ENCODE measurements around the gene SNORC. TPM values are rescaled to one million over a fixed set of nuclear protein-coding genes. Genes with fewer than 3 reads are reported as not detected.

The SNORC gene
- total and polyA plus RNA-seq, 5 experiments from 2014 or later = 4.0 to 4.7 TPM; not detected in 3

Other genes starting within 250 kb of the SNORC start
- 1 to 10 TPM; 4.3 to 5.1 TPM for gene EFHD1, start 236.7 kb upstream of the SNORC start, total RNA-seq
- 1 to 10 TPM; 2.5 to 6.9 (median 2.9) TPM for gene EFHD1, start 236.7 kb upstream of the SNORC start, polyA plus RNA-seq
- gene GIGYF2, start 172.9 kb upstream of the SNORC start, total RNA-seq = 10 to 100 TPM; 83.3 to 86.5 TPM
- 10 to 100 TPM; 18.1 to 31.1 (median 24.3) TPM for gene GIGYF2, start 172.9 kb upstream of the SNORC start, polyA plus RNA-seq
- not detected for gene KCNJ13, start 93.7 kb upstream of the SNORC start, total RNA-seq
- under 1 TPM in 2 of 3 donors, not detected in 1; 0.08 to 0.33 TPM for gene KCNJ13, start 93.7 kb upstream of the SNORC start, polyA plus RNA-seq
- gene NGEF, start 143.0 kb downstream of the SNORC start, total RNA-seq = not detected
- not detected for gene NGEF, start 143.0 kb downstream of the SNORC start, polyA plus RNA-seq
- gene NEU2, start 162.4 kb downstream of the SNORC start, total RNA-seq = not detected
- gene NEU2, start 162.4 kb downstream of the SNORC start, polyA plus RNA-seq = not detected
- 100 to 1,000 TPM; 123 to 124 TPM for gene INPP5D, start 190.1 kb downstream of the SNORC start, total RNA-seq
- gene INPP5D, start 190.1 kb downstream of the SNORC start, polyA plus RNA-seq = 10 to 100 TPM; 36.4 to 88.3 (median 44.7) TPM